Measurements from ENCODE around the gene RRAD.
"Not testable (repeated sequence)": the region's sequence is repeated elsewhere in the genome, so short reads cannot be mapped to it uniquely, and the experiment has no call there.

RRAD gene

DNA sequence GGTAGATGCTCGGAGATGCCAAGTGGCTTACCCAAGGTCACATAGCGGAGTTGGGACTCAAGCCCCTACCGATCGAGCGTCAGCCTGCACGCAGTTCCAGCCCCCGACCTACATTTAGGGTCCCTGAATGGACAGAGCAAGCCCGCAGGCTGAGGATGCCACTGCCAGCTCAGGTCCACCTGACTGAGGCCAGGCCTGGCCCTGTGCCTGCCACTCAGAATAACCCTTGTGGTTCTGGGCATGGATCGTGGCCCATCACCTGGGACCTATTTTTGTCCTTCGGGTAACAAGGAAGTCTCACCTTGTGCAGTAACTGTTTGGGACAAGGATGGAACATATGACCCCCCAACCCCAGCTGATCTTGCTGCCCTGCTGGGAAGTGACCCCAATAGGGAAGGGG is 23.7 kb downstream of the RRAD start:
- DNase-seq (ENCODE audit: low read depth in 1 of 2, low spot score in 1 of 2), result no peak

DNA sequence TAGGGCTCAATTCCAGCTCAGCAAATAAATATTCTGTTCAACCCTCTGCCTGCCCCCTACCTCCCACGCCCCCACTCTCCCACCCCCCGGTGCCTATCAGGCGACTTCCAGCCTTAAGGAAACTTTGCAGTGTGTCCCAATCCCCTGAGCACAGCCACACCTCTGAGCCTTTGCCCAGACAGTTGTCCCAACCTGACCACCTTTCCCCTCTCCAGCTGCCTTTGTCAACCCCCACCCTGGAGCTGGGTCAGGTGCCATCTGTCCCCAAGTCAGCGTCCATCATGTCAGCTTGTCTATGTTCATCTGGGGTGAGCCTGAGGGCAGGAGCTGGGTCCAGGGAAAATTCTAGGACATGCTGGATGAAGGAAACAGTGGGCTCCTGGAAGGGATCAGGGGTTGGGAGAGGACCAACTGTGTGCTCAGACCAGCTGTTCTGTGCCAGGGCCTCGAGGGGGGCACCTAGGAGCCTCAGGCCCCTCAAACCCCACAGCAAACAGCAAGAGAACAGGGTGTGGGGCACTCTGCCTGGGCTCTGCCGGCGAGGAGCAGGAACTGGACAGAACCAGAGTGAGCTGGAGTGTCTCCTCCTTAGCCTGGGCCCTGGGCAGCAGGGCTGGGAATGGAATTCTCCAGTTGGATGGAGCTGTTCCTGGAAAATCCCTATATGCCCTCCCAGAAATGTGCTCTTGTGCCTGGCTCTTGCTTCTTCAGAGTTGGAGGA is 24.5 kb downstream of the RRAD start:
- DNase-seq (ENCODE audit: low read depth in 1 of 2, low spot score in 1 of 2), result no peak

DNA sequence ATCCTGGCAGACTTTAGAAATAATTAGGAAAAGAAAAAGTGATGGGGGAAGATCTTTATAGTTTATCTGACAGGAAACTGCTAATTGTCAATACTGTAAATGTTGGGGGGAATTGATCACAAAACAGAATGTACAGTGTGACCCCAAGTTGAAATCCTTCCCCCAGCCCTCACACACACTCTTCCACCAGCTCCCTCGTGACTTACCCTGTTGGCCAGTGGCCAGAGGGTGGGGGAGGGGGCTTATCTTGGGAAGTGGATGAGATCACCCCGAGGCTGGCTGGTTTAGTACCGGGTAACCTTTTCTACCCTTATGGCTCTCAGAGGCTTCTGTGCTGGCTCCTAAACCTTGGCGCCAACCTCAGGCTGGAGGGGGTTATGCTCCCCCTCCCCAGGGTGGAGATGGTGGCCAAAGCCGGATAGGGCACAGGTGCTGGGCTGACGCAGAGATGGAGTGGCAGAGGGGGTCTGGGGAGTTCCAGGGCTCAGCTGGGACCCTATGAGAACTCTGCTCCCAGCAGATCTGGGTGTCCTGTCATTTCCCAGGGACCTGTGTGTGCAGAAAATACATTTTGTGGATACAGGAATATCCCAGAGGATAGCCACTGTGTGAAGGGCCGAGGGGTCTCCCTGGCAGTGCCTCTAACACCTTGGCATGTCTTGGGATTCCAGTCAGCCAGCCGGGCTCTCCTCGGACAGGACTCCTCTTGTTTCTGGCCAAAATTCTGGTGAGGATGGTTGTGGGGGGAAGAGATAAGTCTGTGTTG is 25.2 kb downstream of the RRAD start:
- no peak for DNase-seq (ENCODE audit: low read depth in 1 of 2, low spot score in 1 of 2)

DNA sequence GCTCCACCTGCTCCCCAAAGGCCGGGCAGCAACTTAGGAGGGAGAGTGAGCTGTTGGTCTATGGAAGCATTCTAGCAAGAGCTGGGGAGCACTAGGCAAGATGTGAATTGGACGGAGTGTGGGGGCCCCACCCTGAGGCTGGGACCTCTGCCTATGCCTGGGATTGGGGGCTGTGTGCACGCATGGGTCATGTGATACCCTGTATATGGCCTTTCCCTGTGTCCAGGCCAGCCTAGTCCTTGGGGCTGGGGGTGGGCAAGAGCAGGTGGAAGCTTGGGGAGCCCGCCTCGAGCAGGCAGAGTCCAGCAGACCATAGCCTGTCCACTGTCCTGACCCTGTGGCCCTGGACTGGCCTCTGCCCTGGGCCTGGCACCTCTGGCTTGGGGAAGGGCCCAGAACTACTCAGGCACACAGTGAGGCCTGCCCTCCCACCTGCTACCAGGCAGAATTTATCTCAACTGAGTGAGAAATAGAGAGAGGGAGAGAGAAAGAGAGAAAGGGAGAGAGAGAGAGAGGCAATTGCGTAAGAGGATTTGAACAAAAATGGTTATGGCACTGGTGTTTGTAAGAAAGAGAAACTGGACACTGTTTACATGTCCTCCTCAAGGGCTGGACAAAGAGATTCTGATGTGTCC is 25.9 kb downstream of the RRAD start:
- DNase-seq (ENCODE audit: low read depth in 1 of 2, low spot score in 1 of 2), result no peak

DNA sequence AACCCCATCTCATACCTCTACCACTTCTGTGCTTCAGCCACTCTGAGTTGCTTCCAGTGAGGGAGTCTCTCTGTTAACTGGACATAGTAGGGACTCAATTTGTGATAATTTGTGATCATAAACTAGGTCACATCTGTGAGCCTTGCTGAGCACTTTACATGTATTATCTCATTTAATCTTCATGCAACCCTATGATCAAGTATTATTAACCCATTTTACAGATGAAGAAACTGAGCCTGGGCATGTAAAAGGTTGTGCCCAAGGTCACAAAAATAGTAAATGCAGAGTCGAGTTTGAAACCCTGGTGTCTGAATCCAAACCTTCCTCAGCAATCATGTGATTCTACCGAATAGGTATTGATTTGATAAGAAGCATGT is 26.4 kb downstream of the RRAD start:
- no peak for DNase-seq (ENCODE audit: low read depth in 1 of 2, low spot score in 1 of 2)

DNA sequence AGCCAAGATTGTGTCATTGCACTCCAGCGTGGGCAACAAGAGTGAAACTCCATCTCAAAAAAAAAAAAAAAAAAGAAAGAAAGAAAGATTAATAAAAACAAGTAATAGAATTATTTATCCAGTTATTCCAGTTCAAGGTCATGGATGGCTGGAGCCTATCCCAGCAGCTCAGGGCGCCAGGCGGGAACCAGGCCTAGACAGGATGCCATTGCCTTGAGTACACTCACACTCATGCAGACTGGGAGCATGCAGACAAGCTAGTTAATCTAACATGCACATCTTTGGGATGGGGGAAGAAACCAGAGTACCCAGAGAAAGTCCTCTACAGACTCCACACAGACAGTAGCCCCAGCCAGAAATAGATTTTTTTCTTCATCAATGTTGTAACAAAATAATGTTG is 27.1 kb downstream of the RRAD start:
- DNase-seq (ENCODE audit: low read depth in 1 of 2, low spot score in 1 of 2), result no peak

DNA sequence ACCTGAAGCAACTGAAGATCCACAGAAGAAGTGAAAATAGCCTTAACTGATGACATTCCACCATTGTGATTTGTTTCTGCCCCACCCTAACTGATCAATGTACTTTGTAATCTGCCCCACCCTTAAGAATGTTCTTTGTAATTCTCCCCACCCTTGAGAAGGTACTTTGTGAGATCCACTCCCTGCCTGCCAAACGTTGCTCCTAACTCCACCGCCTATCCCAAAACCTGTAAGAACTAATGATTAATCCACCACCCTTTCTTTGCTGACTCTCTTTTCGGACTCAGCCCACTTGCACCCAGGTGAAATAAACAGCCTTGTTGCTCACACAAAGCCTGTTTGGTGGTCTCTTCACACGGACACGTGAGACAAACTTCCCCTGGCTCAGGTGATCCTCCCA is 28.7 kb downstream of the RRAD start:
- not testable (repeated sequence) for DNase-seq (ENCODE audit: low read depth in 1 of 2, low spot score in 1 of 2)

DNA sequence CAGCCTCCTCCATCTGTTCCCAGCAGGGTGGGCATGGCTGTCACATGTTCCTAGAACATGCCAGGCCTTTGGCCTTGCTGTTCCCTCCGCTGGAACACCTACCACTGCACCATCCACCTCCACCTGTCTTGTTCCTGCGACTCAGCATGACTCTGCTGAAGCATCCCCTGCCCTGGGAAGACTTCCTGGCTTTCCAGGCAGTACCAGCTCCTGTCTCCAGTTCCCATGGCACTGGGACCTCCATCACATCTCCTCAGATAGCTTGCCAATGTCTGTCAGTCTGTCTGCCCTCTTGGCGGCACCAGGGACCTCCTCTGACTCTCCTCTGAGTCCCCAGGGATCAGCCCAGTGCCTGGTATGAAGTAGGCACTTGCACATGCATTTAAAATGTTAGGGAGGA is 29.3 kb downstream of the RRAD start:
- no peak for DNase-seq (ENCODE audit: low read depth in 1 of 2, low spot score in 1 of 2)

DNA sequence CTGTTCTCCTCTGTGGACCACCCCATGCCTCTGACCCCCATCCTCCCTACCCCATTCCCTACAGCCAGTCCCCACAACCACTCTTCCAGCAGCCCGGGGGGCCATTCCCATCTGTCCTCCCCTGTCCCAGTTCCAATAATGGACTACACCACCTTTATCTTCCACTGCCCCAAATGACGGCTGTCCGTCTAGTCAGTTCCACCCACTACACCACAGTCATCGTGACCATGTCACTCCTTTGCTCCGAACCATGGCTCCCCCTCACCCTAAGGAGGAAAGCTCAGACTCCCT is 29.7 kb downstream of the RRAD start:
- DNase-seq (ENCODE audit: low read depth in 1 of 2, low spot score in 1 of 2), result no peak

DNA sequence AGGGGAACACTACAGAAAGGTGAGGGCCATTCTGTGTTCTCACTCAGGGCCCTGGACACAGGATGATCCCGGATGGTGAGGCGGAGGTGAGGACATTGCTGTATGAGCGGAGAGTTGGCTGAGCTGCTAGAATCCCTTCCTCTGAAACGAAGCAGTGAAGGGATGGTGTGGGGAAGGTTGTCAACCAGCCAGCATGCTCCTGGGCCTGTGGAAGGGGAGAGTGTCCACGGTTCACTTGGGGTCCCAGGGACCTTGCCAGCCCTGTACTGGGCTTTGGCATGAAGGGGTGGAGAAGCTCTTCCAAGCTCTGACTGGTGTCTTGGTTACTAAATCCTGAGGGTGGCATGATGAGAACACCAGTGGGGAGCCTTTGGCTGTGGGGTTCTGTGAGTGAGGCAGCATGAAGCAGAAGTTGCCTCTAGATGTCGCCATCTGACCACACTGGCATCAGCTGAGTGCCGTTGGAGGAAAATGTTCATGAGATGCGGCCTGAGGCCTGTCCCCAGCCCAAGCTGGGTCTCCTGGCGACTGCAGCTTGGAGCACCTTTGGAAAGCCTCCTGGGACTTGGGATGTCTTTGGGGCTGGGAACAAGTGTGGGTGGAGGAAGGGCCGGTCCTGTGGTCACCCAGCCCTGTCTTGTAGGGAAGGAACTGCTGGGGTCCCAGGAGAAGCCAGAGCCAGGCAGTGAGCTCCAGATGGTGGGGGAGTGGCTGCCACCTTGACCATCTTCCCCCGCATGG is 30.2 kb downstream of the RRAD start:
- DNase-seq (ENCODE audit: low read depth in 1 of 2, low spot score in 1 of 2), result peak; percentile 22 to 52

DNA sequence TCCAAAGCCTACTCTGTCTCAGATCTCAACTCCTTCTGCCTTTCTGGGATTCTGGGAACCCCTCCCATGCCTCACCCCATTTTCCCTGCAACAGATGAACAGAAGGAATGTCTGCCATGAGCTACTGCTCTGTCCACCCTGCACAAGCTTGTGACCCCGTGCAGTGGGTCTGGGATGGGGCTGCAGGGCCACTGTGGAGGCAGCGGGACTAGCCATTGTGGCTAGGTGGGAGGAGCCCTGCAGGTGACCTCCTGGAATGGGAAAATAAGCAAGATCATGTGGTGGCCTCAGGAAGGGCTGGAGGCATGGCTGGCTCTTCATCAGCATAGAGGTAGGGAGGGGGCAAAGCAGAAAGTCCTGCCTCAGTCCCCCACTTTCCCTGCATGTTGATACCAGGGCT is 31.3 kb downstream of the RRAD start:
- DNase-seq (ENCODE audit: low read depth in 1 of 2, low spot score in 1 of 2), result no peak

DNA sequence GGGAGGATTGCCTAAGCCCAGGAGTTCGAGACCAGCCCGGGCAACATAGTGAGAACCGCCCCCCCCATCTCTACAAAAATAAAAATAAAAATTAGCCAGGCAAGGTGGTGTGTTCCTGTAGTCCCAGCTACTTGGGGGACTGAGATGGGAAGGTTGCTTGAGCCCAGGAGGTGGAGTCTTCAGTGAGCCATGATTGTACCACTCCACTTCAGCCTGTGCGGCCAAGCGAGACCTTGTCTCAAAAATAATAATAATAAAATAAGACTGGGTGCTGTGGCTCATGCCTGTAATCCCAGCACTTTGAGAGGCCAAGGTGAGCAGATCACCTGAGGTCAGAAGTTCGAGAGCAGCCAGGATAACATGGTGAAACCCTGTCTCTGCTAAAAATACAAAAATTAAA is 33.5 kb downstream of the RRAD start:
- no peak for DNase-seq (ENCODE audit: low read depth in 1 of 2, low spot score in 1 of 2)

DNA sequence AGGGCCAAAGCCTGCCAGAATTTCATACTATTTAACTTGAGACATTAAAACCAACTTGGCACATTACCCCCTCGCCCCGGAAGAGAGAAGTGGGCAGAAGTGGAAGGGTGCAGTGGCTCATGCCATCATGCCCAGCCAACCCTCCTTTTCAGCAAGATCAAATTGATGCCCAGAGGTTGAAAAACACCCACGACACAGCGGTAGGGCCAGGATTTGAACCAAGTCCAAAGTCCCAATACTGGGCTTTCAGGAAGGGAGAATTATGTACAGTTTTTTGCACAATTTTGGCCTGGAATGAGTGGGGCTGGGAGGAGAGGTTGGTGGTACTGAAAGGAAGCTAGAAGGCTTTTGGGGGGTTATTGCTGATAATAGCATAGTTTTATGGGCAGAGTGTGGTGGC is 34.0 kb downstream of the RRAD start:
- DNase-seq (ENCODE audit: low read depth in 1 of 2, low spot score in 1 of 2), result no peak

DNA sequence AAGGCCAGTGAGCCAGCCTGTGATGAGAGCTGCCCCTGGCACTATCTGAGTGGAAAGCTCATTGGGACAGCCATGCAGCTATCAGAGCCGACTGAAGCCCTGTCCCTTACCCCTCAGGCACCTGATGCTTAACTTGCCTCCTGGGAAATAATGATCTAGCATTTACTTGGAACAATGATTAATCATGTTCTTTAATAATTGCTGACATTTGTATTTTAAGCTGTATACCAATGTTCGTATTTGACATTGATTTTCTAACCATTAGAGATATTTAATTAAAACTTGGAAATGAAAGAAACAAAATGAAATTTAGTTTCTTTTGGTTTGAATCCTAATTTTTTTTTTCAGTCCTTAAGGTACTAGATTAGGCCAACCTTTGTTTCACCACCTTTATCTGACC is 34.5 kb downstream of the RRAD start:
- no peak for DNase-seq (ENCODE audit: low read depth in 1 of 2, low spot score in 1 of 2)

DNA sequence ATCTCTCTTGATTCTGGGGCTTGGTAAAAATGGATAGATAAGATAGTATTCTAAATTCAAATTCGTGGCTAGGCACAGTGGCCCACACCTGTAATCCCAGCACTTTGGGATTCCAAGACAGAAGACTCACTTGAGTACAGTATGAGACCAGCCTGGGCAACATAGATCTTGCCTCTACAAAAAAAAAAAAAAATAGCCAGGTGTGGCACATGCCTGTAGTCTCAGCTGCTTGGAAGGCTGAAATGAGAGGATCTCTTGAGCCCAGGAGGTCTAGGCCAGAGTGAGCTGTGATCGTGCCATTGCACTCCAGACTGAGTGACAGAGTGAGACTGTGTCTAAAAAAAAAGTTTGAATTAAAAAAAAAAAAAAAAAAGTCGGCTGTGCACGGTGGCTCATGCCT is 35.7 kb downstream of the RRAD start:
- no peak for DNase-seq (ENCODE audit: low read depth in 1 of 2, low spot score in 1 of 2)

DNA sequence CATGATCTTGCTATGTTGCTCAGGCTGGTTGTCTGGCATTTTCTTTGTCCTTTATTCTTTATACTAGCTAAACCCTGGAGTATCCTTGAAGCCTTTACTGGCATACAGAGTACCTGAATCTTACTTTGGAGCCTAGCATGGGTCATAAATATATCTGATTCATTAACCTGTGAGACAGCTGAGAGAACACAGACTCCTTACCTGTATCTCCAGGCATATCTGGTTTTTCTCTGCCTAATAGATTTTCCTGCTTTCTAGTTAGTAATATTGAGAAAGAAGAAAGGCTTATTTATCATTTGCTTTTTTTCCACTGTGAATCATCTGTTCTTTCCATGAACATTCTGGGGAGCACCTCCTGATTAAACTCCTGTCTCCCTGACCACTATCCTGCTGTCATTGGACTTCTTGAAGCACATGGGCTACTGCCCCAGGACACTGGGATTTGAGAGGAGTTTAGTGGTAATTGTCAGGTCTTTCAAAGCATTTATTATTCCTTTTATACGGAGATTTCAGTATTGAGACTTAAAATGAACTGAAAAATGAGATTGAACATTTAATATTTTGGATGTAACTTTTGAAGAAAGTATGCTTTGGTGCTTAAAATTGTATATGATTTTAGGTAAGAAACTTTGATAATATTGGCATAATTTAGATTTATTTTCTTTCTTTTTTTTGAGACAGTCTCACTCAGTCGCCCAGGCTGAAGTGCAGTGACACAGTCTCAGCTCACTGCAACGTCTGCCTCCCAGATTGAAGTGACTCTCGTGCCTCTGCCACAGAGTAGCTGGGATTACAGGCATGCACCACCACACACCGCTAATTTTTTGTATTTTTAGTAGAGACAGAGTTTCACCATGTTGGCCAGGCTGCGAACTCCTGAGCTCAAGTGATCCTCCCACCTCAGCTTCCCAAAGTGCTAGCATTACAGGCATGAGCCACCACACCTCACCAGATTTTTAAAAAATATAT is 36.4 kb downstream of the RRAD start:
- DNase-seq (ENCODE audit: low read depth in 1 of 2, low spot score in 1 of 2), result no peak

DNA sequence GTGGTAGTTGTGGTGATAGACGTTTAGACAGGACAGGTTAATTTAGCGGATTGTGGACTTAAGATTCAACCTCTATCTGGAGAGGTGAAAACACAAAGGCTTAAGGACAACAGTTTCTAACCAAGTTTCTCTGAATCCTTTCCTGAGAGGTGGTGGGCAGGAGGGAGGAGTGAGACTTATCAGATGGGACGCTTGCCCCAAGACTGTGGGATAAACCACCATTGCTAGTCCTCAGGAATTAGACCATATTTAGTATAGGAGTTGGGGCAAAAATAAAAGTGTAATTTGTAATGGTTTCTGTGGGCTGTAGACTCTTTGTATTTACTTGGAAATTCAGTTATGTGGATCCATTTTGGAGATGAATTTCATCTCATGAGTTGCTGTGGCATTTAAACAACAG is 38.4 kb downstream of the RRAD start:
- DNase-seq (ENCODE audit: low read depth in 1 of 2, low spot score in 1 of 2), result no peak

DNA sequence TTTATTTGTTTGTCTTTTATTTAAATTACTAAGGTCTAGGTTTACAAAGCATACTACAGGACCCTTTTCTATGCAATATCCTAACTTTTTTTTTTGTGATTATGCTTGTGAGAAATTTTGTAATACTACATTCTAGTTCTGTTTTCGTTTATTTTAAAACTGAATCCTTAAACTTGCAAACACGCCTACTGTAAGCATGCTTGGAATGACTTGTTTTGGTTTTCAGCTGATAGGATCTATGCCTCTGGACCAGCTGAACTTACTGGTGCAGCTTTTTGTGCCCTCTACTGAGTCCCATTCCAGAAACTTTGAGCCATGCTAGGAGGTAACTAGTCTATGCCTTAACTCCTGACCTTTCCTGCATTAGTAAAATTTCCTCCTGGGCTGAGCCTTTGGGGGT is 39.0 kb downstream of the RRAD start:
- DNase-seq (ENCODE audit: low read depth in 1 of 2, low spot score in 1 of 2), result no peak

DNA sequence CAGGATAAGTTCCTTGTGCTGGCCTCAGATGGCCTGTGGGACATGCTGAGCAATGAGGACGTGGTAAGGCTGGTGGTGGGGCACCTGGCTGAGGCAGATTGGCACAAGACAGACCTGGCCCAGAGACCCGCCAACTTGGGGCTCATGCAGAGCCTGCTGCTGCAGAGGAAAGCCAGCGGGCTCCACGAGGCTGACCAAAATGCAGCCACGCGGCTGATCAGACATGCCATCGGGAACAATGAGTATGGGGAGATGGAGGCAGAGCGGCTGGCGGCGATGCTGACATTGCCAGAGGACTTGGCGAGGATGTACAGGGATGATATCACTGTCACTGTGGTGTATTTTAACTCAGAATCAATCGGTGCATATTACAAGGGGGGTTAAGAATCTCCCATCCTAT is 39.8 kb downstream of the RRAD start:
- DNase-seq (ENCODE audit: low read depth in 1 of 2, low spot score in 1 of 2), result no peak

DNA sequence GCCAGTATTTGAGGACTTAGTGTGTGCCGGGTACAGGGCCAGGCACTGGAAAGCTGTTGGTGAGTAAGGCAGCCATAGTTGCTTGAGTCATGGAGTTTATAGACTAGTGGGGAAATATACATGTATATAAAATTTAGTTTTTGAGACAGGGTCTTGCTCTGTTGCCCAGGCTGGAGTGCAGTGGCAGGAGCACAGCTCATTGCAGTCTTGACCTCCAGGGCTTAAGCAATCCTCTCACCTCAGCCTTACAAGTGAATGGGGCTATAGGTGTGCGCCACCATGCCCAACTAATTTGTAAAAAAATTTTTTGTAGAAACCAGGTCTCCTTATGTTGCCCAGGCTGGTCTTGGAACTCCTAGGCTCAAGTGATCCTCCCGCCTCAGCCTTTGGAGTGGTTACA is 42.6 kb downstream of the RRAD start:
- DNase-seq (ENCODE audit: low read depth in 1 of 2, low spot score in 1 of 2), result no peak

DNA sequence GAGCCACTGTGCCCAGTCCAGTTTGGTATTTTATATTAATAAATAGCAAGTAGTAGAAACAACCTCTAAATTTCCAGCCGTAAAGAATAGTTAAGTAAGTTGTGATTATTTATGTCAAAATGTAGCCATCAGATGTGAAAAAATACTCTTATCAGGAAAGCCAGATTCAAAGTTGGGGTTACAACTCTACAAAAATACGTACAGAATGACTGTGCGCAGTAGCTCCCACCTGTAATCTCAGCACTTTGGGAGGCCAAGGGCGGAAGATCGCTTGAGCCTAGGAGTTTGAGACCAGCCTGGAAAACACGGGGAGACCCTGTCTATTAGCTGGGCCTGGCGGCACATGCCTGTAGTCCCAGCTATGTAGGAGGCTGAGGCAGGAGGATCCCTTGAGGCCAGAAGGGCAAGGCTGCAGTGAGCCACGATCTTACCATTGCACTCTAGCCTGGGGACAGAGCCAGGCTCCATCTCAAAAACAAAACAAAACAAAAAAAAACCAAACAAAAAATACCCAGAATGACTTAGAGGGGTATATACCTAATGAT is 43.3 kb downstream of the RRAD start:
- DNase-seq (ENCODE audit: low read depth in 1 of 2, low spot score in 1 of 2), result no peak
